ENCODE measurements around the gene PKHD1.

The PKHD1 gene, protein sequence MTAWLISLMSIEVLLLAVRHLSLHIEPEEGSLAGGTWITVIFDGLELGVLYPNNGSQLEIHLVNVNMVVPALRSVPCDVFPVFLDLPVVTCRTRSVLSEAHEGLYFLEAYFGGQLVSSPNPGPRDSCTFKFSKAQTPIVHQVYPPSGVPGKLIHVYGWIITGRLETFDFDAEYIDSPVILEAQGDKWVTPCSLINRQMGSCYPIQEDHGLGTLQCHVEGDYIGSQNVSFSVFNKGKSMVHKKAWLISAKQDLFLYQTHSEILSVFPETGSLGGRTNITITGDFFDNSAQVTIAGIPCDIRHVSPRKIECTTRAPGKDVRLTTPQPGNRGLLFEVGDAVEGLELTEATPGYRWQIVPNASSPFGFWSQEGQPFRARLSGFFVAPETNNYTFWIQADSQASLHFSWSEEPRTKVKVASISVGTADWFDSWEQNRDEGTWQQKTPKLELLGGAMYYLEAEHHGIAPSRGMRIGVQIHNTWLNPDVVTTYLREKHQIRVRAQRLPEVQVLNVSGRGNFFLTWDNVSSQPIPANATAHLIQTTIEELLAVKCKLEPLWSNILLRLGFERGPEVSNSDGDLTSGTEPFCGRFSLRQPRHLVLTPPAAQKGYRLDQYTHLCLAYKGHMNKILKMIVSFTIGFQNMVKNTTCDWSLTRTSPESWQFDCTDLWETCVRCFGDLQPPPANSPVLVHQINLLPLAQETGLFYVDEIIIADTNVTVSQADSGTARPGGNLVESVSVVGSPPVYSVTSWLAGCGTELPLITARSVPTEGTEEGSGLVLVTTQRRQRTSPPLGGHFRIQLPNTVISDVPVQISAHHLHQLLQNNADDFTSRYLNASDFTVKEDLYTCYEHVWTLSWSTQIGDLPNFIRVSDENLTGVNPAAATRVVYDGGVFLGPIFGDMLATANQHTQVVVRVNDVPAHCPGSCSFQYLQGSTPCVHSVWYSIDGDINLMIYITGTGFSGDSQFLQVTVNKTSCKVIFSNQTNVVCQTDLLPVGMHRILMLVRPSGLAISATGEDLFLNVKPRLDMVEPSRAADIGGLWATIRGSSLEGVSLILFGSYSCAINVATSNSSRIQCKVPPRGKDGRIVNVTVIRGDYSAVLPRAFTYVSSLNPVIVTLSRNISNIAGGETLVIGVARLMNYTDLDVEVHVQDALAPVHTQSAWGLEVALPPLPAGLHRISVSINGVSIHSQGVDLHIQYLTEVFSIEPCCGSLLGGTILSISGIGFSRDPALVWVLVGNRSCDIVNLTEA (N-terminal part only)

DNA sequence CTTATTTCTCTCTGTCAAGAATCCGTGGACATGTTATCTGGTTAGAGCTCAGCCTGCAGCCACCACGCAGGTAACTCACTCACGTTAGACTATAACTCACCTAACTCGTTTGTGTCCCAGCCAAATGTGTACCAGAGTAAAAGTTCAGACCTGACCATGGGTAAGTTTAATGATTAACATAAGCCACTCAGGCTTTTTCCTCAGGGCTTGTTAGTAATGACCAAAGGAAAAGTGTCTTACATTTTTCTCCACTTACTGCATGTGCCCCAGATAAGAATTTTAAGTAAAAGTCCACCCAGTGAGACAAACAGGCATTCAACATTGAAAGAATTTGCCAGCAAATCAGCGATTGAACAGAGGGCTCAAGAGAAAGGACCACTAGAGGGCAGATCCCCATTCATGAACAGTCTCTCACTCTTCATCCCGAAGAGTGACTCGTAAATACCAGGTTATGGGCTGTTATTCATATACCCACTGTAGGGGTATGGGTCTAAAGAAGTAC, at the start of gene PKHD1:
Gene PKHD1, minus strand, starts transcription at position 116 of the 502 bp plus-strand sequence. CDS start 2,680 bp downstream, outside the sequence.
- no peak for DNase-seq

DNA sequence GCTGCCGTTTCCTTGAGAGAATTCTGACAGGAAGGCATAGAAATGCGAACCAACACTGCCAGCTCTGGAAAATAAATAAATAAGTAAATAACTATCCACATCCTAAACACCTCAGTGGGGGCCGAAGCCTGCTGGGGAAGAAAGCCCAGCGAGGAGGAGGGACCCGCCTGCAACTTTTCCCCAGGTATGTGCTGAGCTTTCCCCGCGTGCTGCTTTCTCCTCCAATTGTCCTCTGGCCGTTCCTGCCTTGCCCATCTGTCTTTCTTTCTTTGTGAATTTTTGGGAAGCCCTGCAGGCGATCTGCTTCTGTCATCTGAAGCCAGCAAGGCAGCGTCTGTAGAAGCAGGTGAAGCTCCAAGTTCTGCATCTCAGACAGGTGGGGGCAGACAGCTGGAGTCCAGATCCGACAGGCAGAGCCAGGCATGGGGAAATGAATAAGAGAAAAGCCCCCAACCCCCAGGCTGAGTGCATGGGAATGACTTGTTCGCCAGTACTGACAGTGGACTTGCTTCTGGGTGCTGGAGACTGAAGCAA, 49.6 kb upstream of the PKHD1 start:
- no peak for DNase-seq

DNA sequence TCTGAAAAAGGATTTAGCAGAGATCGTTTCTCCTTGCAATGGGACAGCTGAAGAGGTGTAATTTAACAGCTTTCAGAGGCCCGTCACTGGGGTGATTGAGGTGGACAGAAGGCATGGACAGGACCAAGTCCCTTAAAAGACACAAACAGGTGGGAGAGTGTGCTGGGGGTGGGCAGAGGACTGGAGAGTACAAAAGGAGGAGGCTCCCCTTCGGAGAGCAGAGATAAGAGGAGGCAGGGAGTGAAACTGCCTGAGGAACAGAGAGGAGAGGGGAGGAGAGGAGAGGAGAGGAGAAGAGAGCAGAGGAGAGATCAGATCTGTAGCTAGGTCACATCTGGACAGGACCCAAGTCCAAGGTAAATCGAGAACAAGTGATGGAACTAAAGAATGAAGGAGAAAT, 48.6 kb upstream of the PKHD1 start:
- DNase-seq = no peak

DNA sequence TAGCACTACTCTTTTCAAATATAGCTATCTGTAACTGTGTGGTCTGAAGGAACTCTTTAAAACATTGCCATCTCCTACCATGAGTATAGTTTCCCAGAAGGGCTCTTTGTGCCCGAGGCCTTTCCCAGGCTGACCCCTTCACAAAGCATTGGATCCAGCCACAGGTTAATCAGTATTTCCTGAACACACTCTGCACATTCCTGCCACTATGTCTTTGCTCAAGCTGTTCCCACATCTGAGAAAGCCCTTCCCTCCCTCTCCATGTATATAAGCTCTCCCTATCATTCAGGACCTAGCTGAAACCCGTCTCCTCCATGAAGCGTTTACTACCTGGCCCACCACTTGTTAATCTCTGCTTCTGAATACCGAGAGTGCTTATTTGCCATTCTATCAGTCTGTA, 47.8 kb upstream of the PKHD1 start:
- DNase-seq = no peak

DNA sequence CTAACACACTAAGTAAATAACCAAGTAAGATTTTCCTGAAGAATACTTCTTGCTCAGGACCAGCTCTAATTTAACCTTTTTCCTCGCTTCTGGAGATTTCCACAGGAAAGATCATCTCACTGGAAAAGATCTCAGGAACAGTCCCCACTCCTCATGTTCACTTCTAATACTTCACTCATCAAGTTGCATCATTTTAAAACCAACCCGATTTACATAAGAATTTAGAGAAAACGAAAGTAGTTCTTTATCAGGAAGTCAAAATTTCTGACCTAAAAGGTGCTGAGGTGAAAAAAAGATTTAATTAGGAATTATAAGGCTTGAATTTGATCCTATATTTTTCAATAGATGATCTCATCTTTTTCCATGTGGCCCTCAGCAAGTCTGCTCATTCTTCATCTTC, 46.6 kb upstream of the PKHD1 start:
- no peak for DNase-seq

DNA sequence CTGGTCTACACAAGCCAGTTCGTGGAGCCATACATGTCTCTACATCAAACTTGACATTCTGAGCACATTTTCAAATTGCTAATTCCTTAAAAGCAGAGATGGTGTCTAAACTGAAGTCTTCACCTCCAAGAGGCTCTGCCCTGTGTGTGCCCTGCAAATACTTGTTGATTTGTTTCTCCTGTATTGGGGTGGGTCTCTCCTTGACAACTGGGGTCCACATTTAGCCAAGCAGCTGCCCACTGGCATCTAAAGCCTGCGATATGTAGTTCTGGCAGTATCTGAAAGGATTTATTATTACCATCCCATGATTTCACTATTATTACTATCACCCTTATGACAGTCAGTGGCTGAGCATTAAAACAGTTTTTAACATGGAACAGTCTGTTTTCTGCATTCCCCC, 45.9 kb upstream of the PKHD1 start:
- DNase-seq = no peak

DNA sequence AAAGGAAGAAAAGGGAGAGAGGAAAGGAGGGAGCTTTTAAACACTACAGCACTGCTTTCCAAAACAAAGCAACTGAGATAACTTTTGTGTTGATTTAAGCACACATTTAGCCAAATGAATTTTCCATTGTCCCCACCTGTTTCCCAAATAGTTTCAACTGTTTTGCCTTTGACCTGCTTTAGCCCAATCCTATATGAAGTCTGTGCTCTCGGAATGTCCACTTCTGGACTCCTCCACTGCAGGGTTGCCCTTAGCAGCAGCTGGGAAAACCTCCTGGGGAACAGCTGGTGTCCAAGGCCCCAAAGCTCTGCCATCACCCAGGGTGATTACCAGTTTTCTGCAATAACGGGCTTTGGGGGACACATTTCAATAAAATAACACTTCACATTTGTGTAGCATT, 44.9 kb upstream of the PKHD1 start:
- DNase-seq = no peak

DNA sequence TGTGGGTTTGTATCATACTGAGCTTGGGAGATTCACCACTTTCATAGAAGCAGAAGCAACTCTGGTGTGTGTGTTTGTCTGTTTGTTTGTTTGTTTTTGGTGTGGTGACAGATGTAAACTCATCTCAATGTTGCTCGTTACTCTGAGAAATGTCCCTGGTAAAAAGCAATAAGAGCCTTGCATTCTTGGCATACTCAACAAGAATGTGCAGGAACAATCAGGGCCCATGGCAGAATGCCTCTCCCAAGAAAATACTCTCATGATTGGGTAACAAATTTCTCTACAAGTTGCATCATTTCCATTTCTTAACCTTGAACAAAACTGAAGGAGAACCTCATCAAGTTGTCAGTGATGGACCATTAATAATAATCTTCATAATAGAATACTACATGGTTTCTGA, 43.0 kb upstream of the PKHD1 start:
- no peak for DNase-seq

DNA sequence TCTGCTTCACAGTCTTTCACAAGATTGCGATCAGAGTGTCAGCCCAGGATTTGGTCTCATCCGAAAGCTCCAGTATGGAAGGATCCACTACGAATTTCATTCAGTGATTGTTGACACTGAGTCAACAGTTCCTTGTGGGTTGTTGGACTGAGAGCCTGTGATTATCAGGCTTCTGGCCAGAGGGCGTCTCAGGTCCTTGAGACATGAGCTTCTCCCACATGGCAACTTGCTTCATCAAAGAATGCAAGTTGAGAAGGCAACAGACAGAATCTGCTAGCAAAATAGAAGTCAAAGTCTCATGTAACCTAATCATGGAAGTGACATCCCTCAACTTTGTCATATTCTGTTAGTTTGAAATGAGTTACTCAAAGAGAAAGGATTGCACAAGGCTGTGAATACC, 40.5 kb upstream of the PKHD1 start:
- no peak for DNase-seq

DNA sequence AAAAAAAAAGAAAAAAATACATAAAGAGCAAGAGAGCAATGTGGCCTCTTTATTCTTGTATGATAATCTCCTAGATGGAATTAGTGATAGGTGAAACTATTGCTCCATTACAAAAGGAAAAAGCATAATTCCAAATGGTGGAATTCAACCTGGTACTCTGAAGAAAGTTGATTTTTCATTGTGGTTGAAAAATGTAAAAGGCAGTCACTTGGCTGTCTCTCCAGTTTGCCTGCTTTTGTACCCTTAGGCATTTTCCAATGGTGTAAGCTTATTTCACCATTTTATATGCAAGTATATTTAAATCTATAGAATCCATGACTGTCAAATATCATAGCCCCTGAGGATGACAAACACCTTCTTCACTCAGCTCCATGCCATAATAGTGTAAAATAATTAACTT, 38.8 kb upstream of the PKHD1 start:
- no peak for DNase-seq

DNA sequence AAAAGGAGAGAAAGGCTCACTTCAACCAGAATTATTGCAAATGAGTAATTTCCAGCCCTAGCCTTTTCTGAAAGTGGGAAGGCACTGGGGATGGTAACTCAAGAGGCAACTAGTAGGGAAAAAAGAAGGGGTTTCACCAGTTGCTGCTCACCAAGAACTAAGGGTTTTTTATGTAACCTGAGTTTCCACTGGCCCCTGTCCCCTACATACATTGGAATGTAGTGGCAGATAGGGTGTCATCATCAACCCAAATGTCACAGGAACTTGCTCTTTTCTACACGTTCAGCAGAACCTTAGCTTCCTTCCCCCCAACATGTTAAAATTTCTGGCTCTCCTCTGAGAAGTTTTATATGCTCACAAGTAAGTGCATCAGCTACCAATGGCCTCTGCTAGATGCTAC, 38.2 kb upstream of the PKHD1 start:
- no peak for DNase-seq

DNA sequence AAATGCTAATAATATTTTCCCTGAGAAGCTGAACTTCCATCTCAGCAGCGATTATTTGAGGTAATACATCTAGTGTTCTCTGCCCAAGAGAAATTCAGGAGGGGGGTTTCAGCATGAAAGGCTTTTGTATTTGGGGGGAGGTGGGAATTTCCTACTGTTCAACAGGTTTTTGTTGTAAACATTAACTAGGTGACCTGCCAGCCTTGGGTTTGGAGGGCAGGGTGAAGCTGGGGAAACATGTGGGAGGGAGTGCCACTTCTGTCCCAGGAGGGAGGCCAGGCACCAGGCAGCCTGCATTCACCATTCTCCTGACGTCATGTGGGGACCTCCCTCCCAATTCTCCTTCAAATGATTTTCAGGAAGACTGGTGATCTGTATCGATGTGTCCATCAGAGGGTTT, 37.7 kb upstream of the PKHD1 start:
- DNase-seq = no peak

DNA sequence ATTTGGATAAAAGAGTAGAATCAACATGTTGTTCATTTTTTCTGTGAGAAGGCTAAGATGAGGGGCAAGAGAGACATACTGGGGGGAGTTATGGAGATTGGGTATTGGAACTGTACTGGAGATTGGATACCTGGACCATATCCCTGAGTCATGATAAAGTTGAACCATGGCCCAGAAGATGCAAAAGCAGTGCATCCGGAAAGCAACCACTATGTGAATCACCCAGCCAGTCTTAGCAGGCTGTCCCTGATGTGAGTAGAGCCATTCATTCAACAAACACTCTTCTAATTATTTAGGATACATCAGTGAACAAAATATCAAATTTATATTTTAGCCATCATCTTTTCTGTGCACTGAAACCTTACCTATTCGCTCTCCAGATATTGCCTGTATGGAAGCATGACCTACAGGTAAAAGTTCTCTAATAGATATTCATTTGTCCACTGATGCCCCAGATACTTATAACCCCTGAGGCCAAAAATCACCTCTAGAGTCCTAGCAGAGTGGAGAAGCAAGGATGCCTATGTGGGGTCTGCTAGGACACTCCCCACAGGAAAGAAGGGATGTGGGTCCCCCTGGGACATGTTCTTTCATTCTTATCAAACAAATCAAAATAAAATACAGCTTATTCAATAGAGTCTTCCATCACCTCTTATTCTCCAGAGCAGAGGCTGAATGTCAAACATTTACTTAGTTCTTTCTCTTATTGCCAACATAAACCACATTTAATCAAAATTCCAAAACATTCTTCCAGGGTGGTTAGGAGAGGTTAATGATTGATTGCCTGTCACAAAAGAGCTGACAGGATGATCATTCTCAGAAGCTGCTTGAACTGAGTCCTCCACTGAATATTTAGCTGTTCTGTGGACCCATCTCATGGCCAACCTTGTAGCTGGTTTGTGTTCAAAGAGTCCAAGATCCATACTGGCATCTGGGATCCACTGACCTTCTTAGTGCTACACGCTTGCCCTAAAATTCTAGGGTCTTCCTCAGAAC, 37.0 kb upstream of the PKHD1 start:
- DNase-seq = no peak

DNA sequence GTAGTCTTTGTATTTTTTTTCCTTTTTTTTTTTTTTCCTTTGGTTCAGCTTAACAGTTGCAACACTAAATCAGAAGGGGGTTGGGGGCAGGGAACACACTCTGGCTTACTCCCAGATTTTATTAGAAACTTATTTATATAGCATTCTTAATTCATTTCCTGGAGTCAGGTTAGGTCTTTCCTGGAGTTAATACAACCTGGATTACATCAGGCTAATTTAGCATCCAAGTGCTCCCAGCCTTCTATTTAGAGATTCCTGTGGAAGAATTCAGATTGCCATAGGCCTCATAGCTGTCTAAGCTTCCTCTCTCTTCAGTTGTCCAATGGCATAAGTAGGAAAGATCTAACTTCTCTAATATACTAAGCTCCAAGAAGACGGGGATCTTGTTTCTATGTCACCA, 35.8 kb upstream of the PKHD1 start:
- no peak for DNase-seq

DNA sequence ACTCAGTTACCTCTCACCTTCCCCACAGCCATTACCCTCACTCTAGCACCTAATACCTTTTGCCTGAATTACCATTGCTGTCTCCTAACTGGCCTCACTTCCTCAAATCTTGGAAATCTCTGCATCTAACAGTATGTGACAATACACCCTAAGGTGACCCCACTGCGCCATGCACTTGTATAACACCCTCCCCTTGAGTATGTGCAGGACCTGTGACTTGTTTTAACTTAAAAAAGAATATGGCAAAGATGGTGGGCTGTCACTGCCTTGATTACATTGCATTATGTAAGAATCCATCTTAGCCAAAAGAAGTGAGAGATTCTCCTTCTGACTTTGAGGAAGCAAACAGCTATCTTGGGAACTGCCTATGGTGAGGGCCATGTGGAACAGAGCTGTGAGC, 29.9 kb upstream of the PKHD1 start:
- no peak for DNase-seq

DNA sequence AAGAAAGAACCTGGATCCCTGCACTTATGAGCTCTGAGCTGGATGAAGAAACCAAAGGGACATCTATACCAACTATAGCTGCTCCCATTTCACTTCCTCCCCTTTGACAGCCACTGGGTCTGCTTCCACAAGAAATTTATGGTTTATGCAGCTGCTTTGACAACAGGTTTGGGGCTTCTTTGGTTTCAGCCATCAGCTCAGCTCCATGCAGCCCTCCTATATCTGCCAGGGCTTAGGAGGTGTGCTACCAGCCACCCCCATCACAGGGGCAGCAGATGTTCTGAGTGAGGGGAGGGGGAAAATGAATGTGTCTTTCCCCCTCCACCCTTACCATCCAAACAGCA, 29.2 kb upstream of the PKHD1 start:
- DNase-seq = no peak

DNA sequence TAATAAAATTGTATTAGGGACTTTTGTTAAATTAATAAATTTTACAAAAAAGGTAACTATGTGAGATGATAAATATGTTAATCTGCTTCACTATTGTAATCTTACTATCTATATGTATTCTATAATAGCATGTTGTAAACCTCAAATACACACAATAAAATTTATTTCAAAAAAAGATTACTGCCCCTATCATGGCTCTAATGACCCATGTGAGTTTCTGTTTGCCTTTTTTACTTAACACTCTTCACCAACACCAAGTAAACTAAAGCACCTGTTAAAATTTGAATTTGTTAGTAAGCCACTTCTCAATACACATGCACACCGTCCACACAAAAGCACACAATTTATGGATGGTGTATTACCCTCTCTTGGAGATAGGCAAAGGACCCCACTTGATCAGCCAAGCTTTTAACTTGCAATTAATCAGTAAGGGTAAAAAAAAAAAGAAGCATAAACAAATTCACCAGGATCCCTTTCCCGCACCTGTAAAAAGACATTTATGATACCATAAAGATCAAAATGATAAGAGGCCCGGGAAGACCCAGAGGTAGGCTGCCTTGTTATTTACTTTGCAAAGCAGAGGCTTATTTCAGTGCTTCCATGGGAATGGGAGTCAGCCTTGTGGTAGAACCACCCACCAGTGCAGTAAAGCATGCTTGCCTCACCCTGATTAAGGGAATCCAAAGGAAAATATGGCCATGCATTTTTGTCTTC, 28.6 kb upstream of the PKHD1 start:
- DNase-seq = no peak

DNA sequence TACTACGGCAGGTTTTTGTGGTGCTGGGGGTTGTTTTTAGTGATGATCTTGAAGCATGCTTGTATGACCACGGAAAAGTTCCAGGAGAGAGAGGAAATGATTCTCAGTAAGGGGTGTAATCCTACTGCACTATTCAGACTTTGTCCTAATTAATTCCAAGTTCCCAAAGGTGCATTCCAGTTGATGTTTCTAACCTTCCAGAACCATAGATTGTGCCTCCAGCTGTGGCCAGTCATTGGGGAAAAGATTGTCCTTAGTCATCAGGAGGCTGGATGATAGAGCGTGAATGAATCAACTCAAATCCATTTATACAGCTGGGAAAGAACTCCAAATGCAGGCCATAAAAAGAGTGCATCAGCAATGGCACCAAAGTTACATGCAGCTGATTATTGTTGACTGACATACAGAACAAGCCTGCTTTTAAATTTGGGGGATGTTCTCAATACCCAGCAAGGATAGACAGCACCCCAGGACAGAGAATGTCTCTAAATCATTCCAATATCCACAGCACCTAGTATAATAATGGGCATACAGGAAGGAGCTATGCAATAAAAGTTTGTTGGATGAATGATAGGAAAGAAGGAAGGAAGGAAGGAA, 27.8 kb upstream of the PKHD1 start:
- DNase-seq = no peak

DNA sequence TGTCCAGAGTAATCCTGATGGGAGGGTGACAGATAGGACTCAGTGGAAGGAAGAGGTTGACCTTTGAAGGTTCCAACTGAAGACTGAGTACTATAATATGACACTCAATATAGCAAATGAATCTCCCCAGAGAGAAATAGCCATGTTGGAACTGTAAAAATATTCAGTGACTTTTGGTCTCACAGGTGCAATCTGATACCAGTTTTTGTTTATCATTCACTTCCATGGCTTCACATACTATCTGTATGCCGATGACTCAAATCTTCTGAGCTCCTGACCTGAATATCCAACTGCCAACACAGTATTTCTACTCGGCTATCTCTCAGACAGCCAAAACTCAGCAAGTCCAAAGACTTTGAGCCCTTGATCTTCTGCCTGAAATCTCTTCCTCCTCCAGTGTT, 21.8 kb upstream of the PKHD1 start:
- no peak for DNase-seq

DNA sequence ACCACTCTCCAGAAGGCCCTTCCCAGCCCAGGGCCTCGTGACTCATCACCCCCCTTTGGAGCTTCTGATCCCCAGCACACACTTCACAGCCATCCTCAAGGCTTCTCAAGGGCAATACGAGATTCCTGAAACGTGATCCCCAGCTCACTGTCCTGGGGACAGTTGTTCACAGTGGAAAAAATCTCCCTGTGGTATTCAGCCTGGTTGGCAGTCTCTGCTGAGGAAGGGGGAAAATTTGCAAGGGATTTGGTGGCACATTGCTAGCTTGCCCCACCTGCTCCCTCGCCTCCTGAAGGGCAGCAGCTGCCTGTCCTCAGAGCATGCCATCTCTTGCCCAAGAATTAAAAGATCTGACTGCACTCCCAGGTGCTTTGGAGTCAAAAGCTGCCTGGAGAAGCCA, 20.7 kb upstream of the PKHD1 start:
- no peak for DNase-seq

DNA sequence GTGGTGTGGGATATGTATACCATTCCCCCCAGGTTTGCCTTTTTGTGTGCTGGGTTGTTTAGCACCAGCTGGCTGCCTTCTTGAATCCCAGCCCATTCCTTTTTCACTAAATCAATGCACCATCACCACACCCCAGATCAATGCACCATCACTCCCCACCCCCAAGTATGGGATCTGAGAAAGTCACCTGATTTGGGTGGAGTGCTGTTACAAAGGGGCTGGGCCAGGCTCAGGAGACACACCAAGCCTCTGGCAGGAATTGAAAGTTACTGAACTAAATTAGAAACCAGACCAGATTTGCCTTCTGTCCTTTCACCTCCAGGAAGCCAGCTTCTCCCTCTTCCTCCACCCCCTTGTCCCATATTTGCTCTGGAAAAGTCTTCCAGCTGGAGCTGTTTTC, 19.6 kb upstream of the PKHD1 start:
- DNase-seq = no peak

All from NK-92 treated with Interleukin-12 subunit alpha and Interleukin-12 subunit beta, amount 100 ng/mL, for 24 hours (cell line).